SU-DHL-6 (cell line): ENCODE data around the gene PCDHGA6.
"Not testable (repeated sequence)": the region's sequence is repeated elsewhere in the genome, so short reads cannot be mapped to it uniquely, and the experiment has no call there.

Experiments used
- H2AFZ ChIP-seq: fragments of 200-600 bp; sonication (generic); 2 replicates; pipeline ENCODE4 v1.6.1; 2014; ENCODE audit warnings: low read depth, mild to moderate bottlenecking, moderate library complexity, mixed read lengths, antibody characterized with exemption, low read length; ENCODE audit not compliant: severe bottlenecking
- H3F3A ChIP-seq: fragments of 200-600 bp; shearing (Covaris generic); 2 replicates; pipeline ENCODE4 v1.6.0; 2016; ENCODE audit warnings: antibody characterized with exemption, mild to moderate bottlenecking; ENCODE audit not compliant: insufficient read depth
- H3K27ac ChIP-seq: fragments of 200-600 bp; sonication (generic); 2 replicates; pipeline ENCODE4 v1.5.1; 2016; ENCODE audit warnings: low read depth, mild to moderate bottlenecking, low read length, moderate library complexity, mixed read lengths
- H3K27me3 ChIP-seq: fragments of 200-600 bp; sonication (generic), shearing (Covaris generic); 2 replicates; pipeline ENCODE4 v1.6.0; 2014; ENCODE audit warnings: mild to moderate bottlenecking, low read length
- H3K36me3 ChIP-seq: fragments of 200-600 bp; sonication (generic); 2 replicates; pipeline ENCODE4 v1.6.1; 2014; ENCODE audit warnings: mild to moderate bottlenecking, low read length, mixed read lengths
- H3K4me2 ChIP-seq: fragments of 300-600, 200-600 bp; shearing (Covaris generic), sonication (generic); 2 replicates; pipeline ENCODE4 v1.6.0; 2014; ENCODE audit warnings: low read length, low read depth, mild to moderate bottlenecking; ENCODE audit not compliant: poor library complexity, severe bottlenecking
- H3K4me3 ChIP-seq: fragments of 200-600 bp; sonication (generic); 2 replicates; pipeline ENCODE4 v1.5.1; 2014; ENCODE audit warnings: antibody characterized with exemption, low read length, mild to moderate bottlenecking, mixed read lengths; ENCODE audit not compliant: insufficient read depth, poor library complexity, severe bottlenecking
- H3K79me2 ChIP-seq: fragments of 200-600 bp; sonication (generic); 2 replicates; pipeline ENCODE4 v1.6.1; 2014; ENCODE audit warnings: mild to moderate bottlenecking, low read length, moderate library complexity; ENCODE audit not compliant: insufficient read depth
- H3K9ac ChIP-seq: fragments of 200-600 bp; sonication (generic); 2 replicates; pipeline ENCODE4 v1.7.0; 2014; ENCODE audit warnings: mild to moderate bottlenecking, low read length
- H3K9me2 ChIP-seq: fragments of 200-600 bp; sonication (generic); replicated peaks from 2 replicates; pipeline ENCODE4 v1.6.1; 2014; ENCODE audit warnings: low read length; ENCODE audit not compliant: insufficient read depth
- H3K9me3 ChIP-seq: fragments of 200-600 bp; sonication (generic); 2 replicates; pipeline ENCODE4 v1.6.1; 2014; ENCODE audit warnings: low read length, mixed read lengths; ENCODE audit not compliant: insufficient read depth
- H4K20me1 ChIP-seq: fragments of 200-600 bp; sonication (generic); 2 replicates; pipeline ENCODE4 v1.6.1; 2014; ENCODE audit warnings: low read depth, mild to moderate bottlenecking, antibody characterized with exemption, low read length, moderate library complexity, mixed read lengths
- EZH2phosphoT487 ChIP-seq: fragments of 200-600 bp; sonication (generic), shearing (Covaris generic); conservative IDR thresholded peaks from 2 replicates; pipeline ENCODE4 v1.6.1; 2018; ENCODE audit warnings: mild to moderate bottlenecking, antibody characterized with exemption, low read length, moderate library complexity, mixed read lengths
- TF ChIP-seq, protein P1 (sequence below): fragments of 200-600 bp; sonication (generic); IDR thresholded peaks from one replicate; pipeline ENCODE4 v1.5.1; 2017; ENCODE audit warnings: antibody characterized with exemption, mild to moderate bottlenecking, low read length, moderate library complexity; ENCODE audit not compliant: insufficient read depth, poor library complexity, severe bottlenecking

Gene PCDHGA6

DNA sequence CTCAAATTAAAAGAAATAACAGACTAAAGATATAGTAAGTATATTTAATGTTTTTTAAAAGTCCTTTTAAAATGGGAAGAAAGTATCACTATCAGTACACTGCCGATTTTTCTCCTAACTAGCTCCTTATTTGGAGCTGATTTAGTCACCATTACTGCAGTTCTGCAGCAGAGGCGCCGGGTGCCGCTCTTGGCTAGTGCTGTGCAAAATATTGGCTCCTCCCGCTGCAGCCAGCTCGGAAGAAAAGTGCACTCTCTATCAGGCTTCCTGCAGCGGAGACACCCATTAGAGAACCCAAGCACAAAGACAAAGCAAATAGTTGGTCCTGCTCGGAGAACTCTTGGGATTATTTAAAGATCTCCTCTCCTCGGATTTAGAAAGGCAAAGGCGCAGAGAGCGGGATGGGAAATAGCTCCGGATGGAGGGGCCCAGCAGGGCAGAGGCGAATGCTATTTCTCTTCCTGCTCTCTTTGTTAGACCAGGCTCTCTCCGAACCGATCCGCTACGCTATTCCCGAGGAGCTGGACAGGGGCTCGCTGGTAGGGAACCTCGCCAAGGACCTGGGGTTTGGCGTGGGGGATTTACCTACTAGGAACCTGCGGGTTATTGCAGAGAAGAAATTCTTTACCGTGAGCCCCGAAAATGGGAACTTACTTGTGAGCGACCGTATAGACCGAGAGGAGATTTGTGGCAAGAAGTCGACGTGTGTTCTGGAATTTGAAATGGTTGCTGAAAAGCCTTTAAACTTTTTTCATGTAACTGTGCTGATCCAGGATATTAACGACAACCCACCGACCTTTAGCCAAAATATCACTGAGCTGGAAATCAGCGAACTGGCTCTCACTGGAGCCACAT, 3.5 kb upstream of the PCDHGA6 start, which contains the start of gene PCDHGB3:
TSS of gene PCDHGB3 (plus strand) at position 249 of the 855 bp plus-strand sequence. CDS start at position 402, 153 bp downstream.
- Histone ChIP-seq H3K9me2 (no peaks in the 10 kb centered on the region), H3K9ac (peak within 1 kb of the TSS; percentile 48), H3K4me2 (peak within 1 kb of the TSS; percentile 91), H3K36me3 (peaks cover 18% of the 10 kb centered on the region), H3F3A (0 out of 2 replicates have a peak, but pooled peaks cover 3% of the 10 kb centered on the region), H4K20me1 (no peaks in the 10 kb centered on the region), H2AFZ (peak within 1 kb of the TSS; percentile 81), H3K9me3 (peaks cover 48% of the 10 kb centered on the region; the same call in 1 of the 2 replicates), H3K27me3 (no peaks in the 10 kb centered on the region), H3K4me3 (peak within 1 kb of the TSS; percentile 57), H3K79me2 (no peaks in the 10 kb centered on the region; the same call in 1 of the 2 replicates), H3K27ac (peak within 1 kb of the TSS; percentile 24; the same call in 1 of the 2 replicates)
- TF ChIP-seq, protein P1, sequence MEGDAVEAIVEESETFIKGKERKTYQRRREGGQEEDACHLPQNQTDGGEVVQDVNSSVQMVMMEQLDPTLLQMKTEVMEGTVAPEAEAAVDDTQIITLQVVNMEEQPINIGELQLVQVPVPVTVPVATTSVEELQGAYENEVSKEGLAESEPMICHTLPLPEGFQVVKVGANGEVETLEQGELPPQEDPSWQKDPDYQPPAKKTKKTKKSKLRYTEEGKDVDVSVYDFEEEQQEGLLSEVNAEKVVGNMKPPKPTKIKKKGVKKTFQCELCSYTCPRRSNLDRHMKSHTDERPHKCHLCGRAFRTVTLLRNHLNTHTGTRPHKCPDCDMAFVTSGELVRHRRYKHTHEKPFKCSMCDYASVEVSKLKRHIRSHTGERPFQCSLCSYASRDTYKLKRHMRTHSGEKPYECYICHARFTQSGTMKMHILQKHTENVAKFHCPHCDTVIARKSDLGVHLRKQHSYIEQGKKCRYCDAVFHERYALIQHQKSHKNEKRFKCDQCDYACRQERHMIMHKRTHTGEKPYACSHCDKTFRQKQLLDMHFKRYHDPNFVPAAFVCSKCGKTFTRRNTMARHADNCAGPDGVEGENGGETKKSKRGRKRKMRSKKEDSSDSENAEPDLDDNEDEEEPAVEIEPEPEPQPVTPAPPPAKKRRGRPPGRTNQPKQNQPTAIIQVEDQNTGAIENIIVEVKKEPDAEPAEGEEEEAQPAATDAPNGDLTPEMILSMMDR: peak; percentile 74
- TF ChIP-seq EZH2phosphoT487: no peak

GRCh38 chr5:141371572-141372475, 1.9 kb upstream of the PCDHGA6 start:
- Histone ChIP-seq H3K4me2 (no peak overlapping the region), H3K36me3 (peaks cover 18% of the 10 kb centered on the region), H3F3A (0 out of 2 replicates have a peak, but pooled peaks cover 3% of the 10 kb centered on the region), H2AFZ (no peak overlapping the region), H3K4me3 (no peak overlapping the region), H3K79me2 (no peaks in the 10 kb centered on the region; the same call in 1 of the 2 replicates), H4K20me1 (no peaks in the 10 kb centered on the region), H3K9ac (no peak overlapping the region), H3K27ac (no peak overlapping the region), H3K9me2 (no peaks in the 10 kb centered on the region), H3K27me3 (no peaks in the 10 kb centered on the region), H3K9me3 (peaks cover 50% of the 10 kb centered on the region; the same call in 1 of the 2 replicates)
- TF ChIP-seq, protein P1: no peak

DNA sequence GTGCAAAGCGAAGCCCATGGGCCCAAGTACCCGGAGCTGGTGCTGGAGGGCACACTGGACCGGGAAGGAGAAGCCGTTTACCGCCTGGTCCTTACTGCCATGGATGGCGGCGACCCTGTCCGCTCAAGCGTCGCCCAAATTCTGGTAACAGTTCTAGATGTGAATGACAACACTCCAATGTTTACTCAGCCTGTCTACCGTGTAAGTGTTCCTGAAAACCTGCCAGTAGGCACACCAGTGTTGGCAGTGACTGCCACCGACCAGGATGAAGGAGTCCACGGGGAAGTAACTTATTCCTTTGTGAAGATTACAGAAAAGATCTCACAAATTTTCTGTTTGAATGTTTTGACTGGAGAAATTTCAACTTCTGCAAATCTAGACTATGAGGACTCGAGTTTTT, 936 bp downstream of the PCDHGA6 start:
- Histone ChIP-seq H3F3A (no peaks in the 10 kb centered on the region), H3K4me3 (no peak overlapping the region), H3K27ac (no peak overlapping the region), H3K79me2 (peaks cover 7% of the 10 kb centered on the region; the same call in 1 of the 2 replicates), H3K27me3 (no peaks in the 10 kb centered on the region), H3K9me3 (peaks cover 58% of the 10 kb centered on the region; the same call in 1 of the 2 replicates), H2AFZ (no peak overlapping the region), H3K4me2 (no peak overlapping the region), H4K20me1 (no peaks in the 10 kb centered on the region), H3K9ac (no peak overlapping the region), H3K36me3 (peaks cover 23% of the 10 kb centered on the region), H3K9me2 (no peaks in the 10 kb centered on the region)
- TF ChIP-seq, protein P1: no peak
- no peak for TF ChIP-seq EZH2phosphoT487

- not testable (repeated sequence) for H3K9ac ChIP-seq, H3K79me2 ChIP-seq, H4K20me1 ChIP-seq, H3F3A ChIP-seq, H3K4me3 ChIP-seq, H3K4me2 ChIP-seq, H2AFZ ChIP-seq, H3K27me3 ChIP-seq, H3K27ac ChIP-seq, H3K9me2 ChIP-seq
- Histone ChIP-seq H3K36me3 (peaks cover 19% of the 10 kb centered on the region), H3K9me3 (peaks cover 53% of the 10 kb centered on the region; the same call in 1 of the 2 replicates)
These were observed 1.9 kb downstream of the PCDHGA6 start for GRCh38 chr5:141375444-141376155.
